Neuronal stem cell (in vitro differentiated cells): ENCODE results near the gene FYTTD1.

Experiments
- DNase-seq: peaks from one replicate; pipeline ENCODE4 v3.0.0-alpha.2; 2013; ENCODE audit warnings: low spot score
- H2AFZ ChIP-seq: one replicate; pipeline ENCODE4 v1.6.1; 2013; ENCODE audit warnings: mild to moderate bottlenecking, low read length, inconsistent platforms
- H2AK5ac ChIP-seq: 2 replicates; pipeline ENCODE4 v1.6.1; 2013; ENCODE audit warnings: low read depth, mild to moderate bottlenecking, inconsistent platforms, low read length, moderate library complexity, mixed read lengths
- H2BK120ac ChIP-seq: 2 replicates; pipeline ENCODE4 v1.6.1; 2013; ENCODE audit warnings: low read depth, mild to moderate bottlenecking, inconsistent platforms, low read length, moderate library complexity, mixed read lengths
- H2BK12ac ChIP-seq: one replicate; pipeline ENCODE4 v1.6.1; 2013; ENCODE audit warnings: low read length, inconsistent platforms
- H2BK15ac ChIP-seq: 2 replicates; pipeline ENCODE4 v1.6.1; 2013; ENCODE audit warnings: mild to moderate bottlenecking, low read length, inconsistent platforms, mixed read lengths
- H2BK5ac ChIP-seq: one replicate; pipeline ENCODE4 v1.6.1; 2013; ENCODE audit warnings: inconsistent platforms, mild to moderate bottlenecking, low read length, moderate library complexity
- H3K14ac ChIP-seq: one replicate; pipeline ENCODE4 v1.6.1; 2013; ENCODE audit warnings: low read length, inconsistent platforms
- H3K18ac ChIP-seq: 2 replicates; pipeline ENCODE4 v1.6.1; 2013; ENCODE audit warnings: low read length, inconsistent platforms
- H3K23ac ChIP-seq: 2 replicates; pipeline ENCODE4 v1.6.1; 2013; ENCODE audit warnings: low read depth, mild to moderate bottlenecking, mixed read lengths, low read length, inconsistent platforms; ENCODE audit not compliant: poor library complexity
- H3K27ac ChIP-seq: replicated peaks from 3 replicates; pipeline ENCODE4 v1.5.1; 2013; ENCODE audit warnings: low read length, inconsistent platforms
- H3K27me3 ChIP-seq, 3 experiments: 2 replicates each; pipeline ENCODE4 v1.6.1; 2013; ENCODE audit warnings: low read length in 3 of 3, mild to moderate bottlenecking in 2 of 3, inconsistent platforms in 1 of 3, low read depth in 1 of 3, mixed read lengths in 1 of 3, moderate library complexity in 1 of 3; ENCODE audit not compliant: control insufficient read depth in 3 of 3, insufficient read depth in 3 of 3
- H3K36me3 ChIP-seq, 2 donors: replicated peaks in 1 of 2; 2 replicates each; pipeline ENCODE4 v1.6.1; 2013; ENCODE audit warnings: low read length in 2 of 2; ENCODE audit not compliant: control insufficient read depth in 2 of 2, insufficient read depth in 2 of 2
- H3K4ac ChIP-seq: 2 replicates; pipeline ENCODE4 v1.6.1; 2013; ENCODE audit warnings: inconsistent platforms, mild to moderate bottlenecking, low read length, moderate library complexity
- H3K4me1 ChIP-seq, 2 donors: 1 replicate in 1 of 2; 2 replicates in 1 of 2; pipeline ENCODE4 v1.6.1; 2013; ENCODE audit warnings: low read length in 2 of 2, low read depth in 1 of 2; ENCODE audit not compliant: control insufficient read depth in 2 of 2, insufficient read depth in 1 of 2
- H3K4me2 ChIP-seq: one replicate; pipeline ENCODE4 v1.6.1; 2013; ENCODE audit warnings: mild to moderate bottlenecking, low read length, inconsistent platforms; ENCODE audit not compliant: insufficient read depth, poor library complexity, severe bottlenecking
- H3K4me3 ChIP-seq, 2 donors: 2 replicates each; pipeline ENCODE4 v1.5.1; 2013; ENCODE audit warnings: low read length in 2 of 2, mild to moderate bottlenecking in 2 of 2, inconsistent platforms in 1 of 2, moderate library complexity in 1 of 2
- H3K79me1 ChIP-seq: one replicate; pipeline ENCODE4 v1.6.1; 2013; ENCODE audit warnings: low read depth, mild to moderate bottlenecking, inconsistent platforms, low read length, moderate library complexity
- H3K9ac ChIP-seq: one replicate; pipeline ENCODE4 v1.6.1; 2013; ENCODE audit warnings: mild to moderate bottlenecking, low read depth, low read length, inconsistent platforms; ENCODE audit not compliant: poor library complexity
- H3K9me3 ChIP-seq, 2 donors: replicated peaks in 1 of 2; 2 replicates each; pipeline versions ENCODE3 to v1.6.1; 2013; ENCODE audit warnings: low read length in 2 of 2, mild to moderate bottlenecking in 2 of 2, inconsistent platforms in 1 of 2, low read depth in 1 of 2, mixed read lengths in 1 of 2, moderate library complexity in 1 of 2; ENCODE audit not compliant: control insufficient read depth in 2 of 2, insufficient read depth in 1 of 2
- H4K8ac ChIP-seq: one replicate; pipeline ENCODE4 v1.6.1; 2013; ENCODE audit warnings: low read depth, mild to moderate bottlenecking, inconsistent platforms, low read length, moderate library complexity
- H4K91ac ChIP-seq: one replicate; pipeline ENCODE4 v1.6.1; 2013; ENCODE audit warnings: low read length, low read depth, mild to moderate bottlenecking, inconsistent platforms; ENCODE audit not compliant: poor library complexity
- WGBS, 2 donors: extraction: QIAGEN DNeasy Blood & Tissue Kit; methylation state at CpG; one replicate each; pipeline ENCODE4 v1.1.7; 2013; ENCODE audit warnings: missing lambda C conversion rate in 2 of 2, mixed read lengths in 1 of 2; ENCODE audit not compliant: insufficient read length in 2 of 2, insufficient replicate concordance in 1 of 2; ENCODE audit errors: extremely low coverage in 2 of 2; 5-methylcytosine and 5-hydroxymethylcytosine counted together

Gene FYTTD1

DNA sequence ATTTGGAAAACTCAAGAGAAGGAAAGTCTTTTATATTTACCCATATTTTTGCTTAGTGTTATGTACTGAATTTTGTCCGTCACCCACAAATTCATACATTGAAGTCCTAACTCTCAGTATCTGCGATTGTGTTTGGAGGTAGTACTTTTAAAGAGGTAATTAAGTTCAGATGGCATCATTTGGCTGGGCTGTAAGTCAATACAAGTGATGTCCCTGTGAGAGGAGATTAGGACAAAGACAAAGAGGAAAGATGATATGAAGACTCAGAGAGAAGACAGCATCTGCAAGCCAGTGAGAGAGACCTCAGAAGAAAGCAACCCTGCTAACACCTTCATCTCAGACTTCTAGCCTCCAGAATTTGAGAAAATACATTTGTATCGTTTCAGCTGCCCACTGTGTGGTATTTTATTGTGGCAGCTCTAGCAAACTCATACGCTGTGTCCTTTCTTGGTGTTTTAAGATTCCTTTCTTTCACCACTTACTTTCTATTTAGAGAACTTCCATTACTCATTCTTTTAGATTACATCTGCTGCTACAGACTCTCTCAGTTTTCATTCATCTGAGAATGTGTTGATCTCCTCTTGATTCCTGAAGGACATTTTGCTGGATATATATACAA is 58.4 kb downstream of the FYTTD1 start:
- Histone ChIP-seq H2AFZ (no peak overlapping the region), H3K14ac (no peak overlapping the region), H3K18ac (no peak overlapping the region), H3K23ac (no peak overlapping the region), H3K4me3 (no peak overlapping the region), H3K4me2 (no peak overlapping the region), H3K27me3 (no peaks in the 10 kb centered on the region), H3K9me3 (peaks cover 0 to 3% of the 10 kb centered on the region in 2 donors), H4K91ac (no peak overlapping the region), H3K4me1 (peaks cover 0 to 2% of the 10 kb centered on the region in 2 donors), H3K27ac (no peak overlapping the region), H3K36me3 (peaks cover 0 to 25% of the 10 kb centered on the region in 2 donors), H3K9ac (no peak overlapping the region), H2BK12ac (no peak overlapping the region), H3K4ac (no peak overlapping the region), H2BK120ac (no peak overlapping the region), H2BK15ac (no peak overlapping the region), H4K8ac (no peak overlapping the region), H2BK5ac (no peak overlapping the region), H3K79me1 (no peaks in the 10 kb centered on the region), H2AK5ac (no peak overlapping the region)
- WGBS, 2 donors: no CpG with 5 or more reads among the region's 4 CpGs
- no peak for DNase-seq

DNA sequence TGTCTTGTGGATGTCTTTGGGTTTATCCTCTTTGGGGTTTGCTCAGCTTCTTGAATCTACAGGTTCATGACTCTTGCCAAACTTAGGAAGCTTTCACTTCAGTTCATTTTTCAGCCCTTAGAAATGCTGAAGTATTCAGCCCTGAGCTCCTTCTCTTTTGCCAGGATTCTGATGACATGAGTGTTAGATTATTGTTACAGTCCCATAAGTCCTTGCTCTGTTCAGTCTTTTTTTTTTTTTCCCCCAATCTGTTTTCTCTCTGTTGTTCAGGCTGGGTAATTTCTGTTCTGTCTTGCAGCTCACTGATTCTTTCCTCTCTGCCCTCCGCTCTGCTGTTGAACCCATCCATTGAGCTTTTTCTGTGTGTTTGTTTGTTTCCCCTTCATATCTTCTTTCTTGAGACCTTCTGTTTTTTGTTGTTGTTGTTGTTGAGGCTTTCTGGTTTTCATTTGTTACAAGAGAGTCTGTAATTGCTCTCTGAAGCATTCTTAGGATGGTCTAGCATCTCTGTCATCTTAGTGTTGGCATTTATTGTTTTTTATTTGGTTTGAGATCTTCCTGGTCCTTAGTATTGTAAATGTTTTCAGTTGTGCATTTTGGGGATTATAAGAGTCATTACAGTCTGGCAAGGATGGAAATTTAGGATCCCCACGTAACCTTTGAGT is 59.8 kb downstream of the FYTTD1 start:
- no peak for DNase-seq
- WGBS, 2 donors: no CpG with 5 or more reads among the region's 2 CpGs
- H3K79me1 ChIP-seq: no peaks in the 10 kb centered on the region
- H3K4me3 ChIP-seq: no peak overlapping the region
- H2BK15ac ChIP-seq: no peak overlapping the region
- no peak overlapping the region for H2AK5ac ChIP-seq
- no peak overlapping the region for H3K18ac ChIP-seq
- H2BK120ac ChIP-seq: no peak overlapping the region
- H3K4me1 ChIP-seq: peaks cover 0 to 2% of the 10 kb centered on the region in 2 donors
- no peak overlapping the region for H3K4ac ChIP-seq
- no peak overlapping the region for H4K8ac ChIP-seq
- peaks cover 0 to 5% of the 10 kb centered on the region in 2 donors for H3K9me3 ChIP-seq
- H3K36me3 ChIP-seq: peaks cover 0 to 20% of the 10 kb centered on the region in 2 donors
- no peak overlapping the region for H3K14ac ChIP-seq
- H2BK12ac ChIP-seq: no peak overlapping the region
- no peak overlapping the region for H4K91ac ChIP-seq
- no peak overlapping the region for H3K27ac ChIP-seq
- no peaks in the 10 kb centered on the region for H3K27me3 ChIP-seq
- H3K9ac ChIP-seq: no peak overlapping the region
- no peak overlapping the region for H2BK5ac ChIP-seq
- no peak overlapping the region for H3K23ac ChIP-seq
- H2AFZ ChIP-seq: no peak overlapping the region
- no peak overlapping the region for H3K4me2 ChIP-seq

DNA sequence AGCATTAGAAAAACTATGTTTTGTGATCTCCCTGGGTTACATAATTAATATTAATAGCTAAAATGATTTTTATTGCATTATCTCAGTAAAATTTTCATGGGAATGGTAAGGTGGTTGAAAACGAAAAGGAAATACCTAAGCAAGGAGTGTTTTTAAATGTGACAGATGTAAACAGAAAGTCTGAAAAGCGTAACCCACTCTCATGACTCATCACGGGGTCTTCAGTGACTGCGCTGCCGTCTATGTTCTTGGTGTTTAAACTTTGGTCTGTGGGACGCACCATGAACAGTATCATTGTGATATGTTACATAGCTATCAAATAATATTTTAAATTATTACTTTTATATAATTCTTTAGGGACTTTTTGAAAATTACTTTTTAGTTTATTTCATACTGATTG is 61.2 kb downstream of the FYTTD1 start:
- Histone ChIP-seq H4K8ac (no peak overlapping the region), H3K9ac (no peak overlapping the region), H3K14ac (no peak overlapping the region), H3K4me1 (peaks cover 0 to 2% of the 10 kb centered on the region in 2 donors), H2AFZ (no peak overlapping the region), H2AK5ac (no peak overlapping the region), H3K4me3 (no peak overlapping the region), H3K27me3 (no peaks in the 10 kb centered on the region), H2BK120ac (no peak overlapping the region), H3K79me1 (no peaks in the 10 kb centered on the region), H3K4ac (no peak overlapping the region), H2BK15ac (no peak overlapping the region), H4K91ac (no peak overlapping the region), H2BK5ac (no peak overlapping the region), H3K18ac (no peak overlapping the region), H3K9me3 (peaks cover 0 to 5% of the 10 kb centered on the region in 2 donors), H3K36me3 (peaks cover 0 to 20% of the 10 kb centered on the region in 2 donors), H3K23ac (no peak overlapping the region), H2BK12ac (no peak overlapping the region), H3K4me2 (no peak overlapping the region), H3K27ac (no peak overlapping the region)
- no peak for DNase-seq
- WGBS, 2 donors: no CpG with 5 or more reads among the region's 6 CpGs

DNA sequence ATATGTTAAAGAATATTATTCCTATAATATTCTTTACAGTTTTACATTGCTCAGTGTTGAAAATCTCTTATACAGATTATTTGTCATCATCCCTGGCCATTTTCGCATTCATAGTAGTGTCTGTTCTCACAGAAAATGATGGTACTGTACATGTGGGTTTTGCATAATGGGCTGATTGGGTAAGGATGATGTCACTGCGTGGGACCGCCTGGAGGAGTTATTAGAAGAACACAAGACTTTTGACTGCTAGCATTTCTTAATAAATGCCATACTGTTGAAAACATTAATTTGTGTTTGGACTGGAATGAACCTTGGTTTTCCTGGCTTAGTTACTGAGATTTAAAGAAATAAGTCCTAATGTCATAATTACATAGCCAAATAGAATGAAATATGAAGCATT is 61.7 kb downstream of the FYTTD1 start:
- no peak overlapping the region for H2BK12ac ChIP-seq
- H2AFZ ChIP-seq: no peak overlapping the region
- no peak overlapping the region for H3K4me2 ChIP-seq
- no peak overlapping the region for H2BK5ac ChIP-seq
- H3K27ac ChIP-seq: no peak overlapping the region
- no peak overlapping the region for H2BK15ac ChIP-seq
- no peak for DNase-seq
- no peak overlapping the region for H3K4ac ChIP-seq
- no peak overlapping the region for H2AK5ac ChIP-seq
- no peak overlapping the region for H3K18ac ChIP-seq
- no peak overlapping the region for H4K8ac ChIP-seq
- no peak overlapping the region for H3K23ac ChIP-seq
- H3K79me1 ChIP-seq: no peaks in the 10 kb centered on the region
- H3K27me3 ChIP-seq: no peaks in the 10 kb centered on the region
- peaks cover 0 to 20% of the 10 kb centered on the region in 2 donors for H3K36me3 ChIP-seq
- no peak overlapping the region for H2BK120ac ChIP-seq
- WGBS, 2 donors: no CpG with 5 or more reads among the region's 3 CpGs
- H3K4me1 ChIP-seq: peaks cover 0 to 2% of the 10 kb centered on the region in 2 donors
- no peak overlapping the region for H4K91ac ChIP-seq
- H3K4me3 ChIP-seq: no peak overlapping the region
- no peak overlapping the region for H3K9ac ChIP-seq
- H3K9me3 ChIP-seq: peaks cover 0 to 5% of the 10 kb centered on the region in 2 donors
- H3K14ac ChIP-seq: no peak overlapping the region
